Measurements from ENCODE around the gene THAP7.

Gene THAP7

GRCh38 chr22:21032037-21032867 is 30.3 kb upstream of the THAP7 start, which contains the start of gene SLC7A4:
Gene SLC7A4, minus strand, starts transcription at chr22:21032561. Its CDS starts 749 bp downstream, at chr22:21031812.
- DNase-seq = no peak
- in situ Hi-C loops (cut with MboI; ENCODE audit: low pct_unique_long_range_greater_than_20kb, low sequenced_read_pairs) = no loop called here

- no peak for DNase-seq
- in situ Hi-C loops (cut with MboI; ENCODE audit: low pct_unique_long_range_greater_than_20kb, low sequenced_read_pairs) = no loop called here
Observed at GRCh38 chr22:21031545-21032036, 29.7 kb upstream of the THAP7 start.

- no peak for DNase-seq
Observed at GRCh38 chr22:21030621-21031544, 29.0 kb upstream of the THAP7 start.

GRCh38 chr22:21030032-21030431 is 28.1 kb upstream of the THAP7 start:
- in situ Hi-C loops (cut with MboI; ENCODE audit: low pct_unique_long_range_greater_than_20kb, low sequenced_read_pairs) = no loop called here
- no peak for DNase-seq

More at GRCh38 chr22:21030621-21031544, 29.0 kb upstream of the THAP7 start:
- in situ Hi-C loops (cut with MboI; ENCODE audit: low pct_unique_long_range_greater_than_20kb, low sequenced_read_pairs) = no loop called here

- no peak for DNase-seq
- in situ Hi-C loops (cut with MboI; ENCODE audit: low pct_unique_long_range_greater_than_20kb, low sequenced_read_pairs) = no loop called here
Observed at GRCh38 chr22:21029486-21030025, 27.6 kb upstream of the THAP7 start.

GRCh38 chr22:21028277-21029251 is 26.6 kb upstream of the THAP7 start:
- in situ Hi-C loops (cut with MboI; ENCODE audit: low pct_unique_long_range_greater_than_20kb, low sequenced_read_pairs) = no loop called here
- DNase-seq = no peak

GRCh38 chr22:21026783-21027692 is 25.1 kb upstream of the THAP7 start:
- in situ Hi-C loops (cut with MboI; ENCODE audit: low pct_unique_long_range_greater_than_20kb, low sequenced_read_pairs) = no loop called here
- DNase-seq = no peak

- DNase-seq = no peak
- in situ Hi-C loops (cut with MboI; ENCODE audit: low pct_unique_long_range_greater_than_20kb, low sequenced_read_pairs) = no loop called here
Observed at GRCh38 chr22:21025763-21026755, 24.1 kb upstream of the THAP7 start.

- in situ Hi-C loops (cut with MboI; ENCODE audit: low pct_unique_long_range_greater_than_20kb, low sequenced_read_pairs) = no loop called here
- DNase-seq = no peak
Observed at GRCh38 chr22:21025266-21025665, 23.3 kb upstream of the THAP7 start.

GRCh38 chr22:21022955-21023614 is 21.2 kb upstream of the THAP7 start:
- DNase-seq = no peak
- in situ Hi-C loops (cut with MboI; ENCODE audit: low pct_unique_long_range_greater_than_20kb, low sequenced_read_pairs) = no loop called here

GRCh38 chr22:21022507-21022906 is 20.6 kb upstream of the THAP7 start:
- in situ Hi-C loops (cut with MboI; ENCODE audit: low pct_unique_long_range_greater_than_20kb, low sequenced_read_pairs) = no loop called here
- no peak for DNase-seq

GRCh38 chr22:21020802-21021429 is 19.0 kb upstream of the THAP7 start:
- in situ Hi-C loops (cut with MboI; ENCODE audit: low pct_unique_long_range_greater_than_20kb, low sequenced_read_pairs) = no loop called here
- DNase-seq = peak; percentile 38

- no peak for DNase-seq
- in situ Hi-C loops (cut with MboI; ENCODE audit: low pct_unique_long_range_greater_than_20kb, low sequenced_read_pairs) = no loop called here
Observed at GRCh38 chr22:21018314-21018713, 16.4 kb upstream of the THAP7 start.

- in situ Hi-C loops (cut with MboI; ENCODE audit: low pct_unique_long_range_greater_than_20kb, low sequenced_read_pairs) = no loop called here
- no peak for DNase-seq
Observed at GRCh38 chr22:21016644-21017420, 14.9 kb upstream of the THAP7 start.
